ENCODE results near the gene CASKIN1. TPM values are rescaled to one million over a fixed set of nuclear protein-coding genes. Genes with fewer than 3 reads are reported as not detected.

CASKIN1 gene
- total and polyA plus RNA-seq, 10 of the 15 experiments (the other 5 are each of a cell fraction or from before 2014, with no cell fraction given): 0.03 to 0.33 (median 0.11) TPM; not detected in 5

- no peak for TF ChIP-seq RELB (IDR thresholded peaks at IDR 0.05; ENCODE audit: low read depth)
- no peak for TF ChIP-seq BRCA1 (IDR thresholded peaks at IDR 0.05; ENCODE audit: low read depth, low read length)
- TF ChIP-seq MTA2 (IDR thresholded peaks at IDR 0.05; ENCODE audit: low read depth): no peak
- TF ChIP-seq SKIL (IDR thresholded peaks at IDR 0.05; ENCODE audit: low read depth, poor library complexity, severe bottlenecking): no peak
- TF ChIP-seq MLLT1 (IDR thresholded peaks at IDR 0.05): no peak
- no peak for TF ChIP-seq FOXK2 (IDR thresholded peaks at IDR 0.05)
These were observed 40.1 kb upstream of the CASKIN1 start, which contains the start of gene DNASE1L2 (continued) for GRCh38 chr16:2236337-2237101.
